Spinal cord (tissue), 10 donors: ENCODE data around the gene VPS13C. TPM values are rescaled to one million over a fixed set of nuclear protein-coding genes. Genes with fewer than 3 reads are reported as not detected.

Source experiments
- DNase-seq, 6 donors: peaks; one replicate each; pipeline versions ENCODE4 v3.0.0 to v3.0.0-alpha.2; 2013 to 2015; ENCODE audit warnings: low spot score in 6 of 6, low read depth in 4 of 6
- H3K27ac ChIP-seq: one replicate; pipeline ENCODE4 v1.5.1; 2013; ENCODE audit warnings: low read depth, low read length, control low read depth
- H3K27me3 ChIP-seq: one replicate; pipeline ENCODE4 v1.6.1; 2013; ENCODE audit warnings: low read length; ENCODE audit not compliant: control insufficient read depth, insufficient read depth
- H3K36me3 ChIP-seq: one replicate; pipeline ENCODE4 v1.6.1; 2013; ENCODE audit warnings: low read length; ENCODE audit not compliant: control insufficient read depth, insufficient read depth
- H3K4me1 ChIP-seq: one replicate; pipeline ENCODE4 v1.6.1; 2013; ENCODE audit warnings: low read length; ENCODE audit not compliant: control insufficient read depth, insufficient read depth
- H3K4me3 ChIP-seq: one replicate; pipeline ENCODE4 v1.5.1; 2013; ENCODE audit warnings: low read depth, low read length, control low read depth
- H3K9me3 ChIP-seq: one replicate; pipeline ENCODE4 v1.6.1; 2013; ENCODE audit warnings: low read length; ENCODE audit not compliant: control insufficient read depth, insufficient read depth
- WGBS: methylation state at CpG from one replicate; pipeline ENCODE4 v1.1.5; 2013; ENCODE audit warnings: missing lambda C conversion rate; ENCODE audit not compliant: insufficient coverage; 5-methylcytosine and 5-hydroxymethylcytosine counted together
- polyA plus RNA-seq, 2 donors: library from polyadenylated mRNA; unstranded; fragments of 120-200 nt; gene quantifications; one replicate each; pipeline ENCODE4 v1.2.1, GENCODE V29; 2013; ENCODE audit not compliant: insufficient read length in 2 of 2
- total RNA-seq, 2 donors: library from RNA; depleted of rRNA in 1 of 2; stranded (reverse); fragments of 120-200 nt in 1 of 2; fragments of >200 nt in 1 of 2; gene quantifications; one replicate each; pipeline versions ENCODE4 v1.2.3 to v1.2.4, GENCODE V29; 2013 to 2014
- donor health status: healthy.

Gene VPS13C
- total and polyA plus RNA-seq, 4 donors: 55.2 to 149 (median 66.0) TPM

- Histone ChIP-seq H3K9me3 (no peaks in the 10 kb centered on the region), H3K27ac (no peak overlapping the region), H3K36me3 (no peaks in the 10 kb centered on the region), H3K4me1 (no peaks in the 10 kb centered on the region), H3K4me3 (no peak overlapping the region), H3K27me3 (no peaks in the 10 kb centered on the region)
- DNase-seq: no peak
- WGBS: 86% methylated on average over 5 of the region's 8 CpGs
Measured at GRCh38 chr15:61857169-61857829, 202.9 kb downstream of the VPS13C start.

GRCh38 chr15:61856295-61856694, 204.0 kb downstream of the VPS13C start:
- DNase-seq: no peak
- Histone ChIP-seq H3K27ac (no peak overlapping the region), H3K4me1 (no peaks in the 10 kb centered on the region), H3K9me3 (no peaks in the 10 kb centered on the region), H3K4me3 (no peak overlapping the region), H3K27me3 (no peaks in the 10 kb centered on the region), H3K36me3 (no peaks in the 10 kb centered on the region)
- WGBS: no CpG with 5 or more reads among the region's 1 CpG

- no peak overlapping the region for H3K4me3 ChIP-seq
- no peaks in the 10 kb centered on the region for H3K36me3 ChIP-seq
- WGBS: no CpG with 5 or more reads among the region's 1 CpG
- no peaks in the 10 kb centered on the region for H3K9me3 ChIP-seq
- no peaks in the 10 kb centered on the region for H3K4me1 ChIP-seq
- no peaks in the 10 kb centered on the region for H3K27me3 ChIP-seq
- no peak overlapping the region for H3K27ac ChIP-seq
- DNase-seq: no peak
Measured at GRCh38 chr15:61853195-61853594, 207.1 kb downstream of the VPS13C start.

GRCh38 chr15:61851955-61852354, 208.3 kb downstream of the VPS13C start:
- WGBS: 83% methylated on average over 4 of the region's 4 CpGs
- H3K36me3 ChIP-seq: no peaks in the 10 kb centered on the region
- DNase-seq: no peak

GRCh38 chr15:61849447-61849846, 210.8 kb downstream of the VPS13C start:
- no peak for DNase-seq
- H3K27ac ChIP-seq: no peak overlapping the region
- no peak overlapping the region for H3K4me3 ChIP-seq
- H3K27me3 ChIP-seq: no peaks in the 10 kb centered on the region
- WGBS: no CpG with 5 or more reads among the region's 1 CpG
- H3K36me3 ChIP-seq: no peaks in the 10 kb centered on the region
- no peaks in the 10 kb centered on the region for H3K9me3 ChIP-seq
- no peaks in the 10 kb centered on the region for H3K4me1 ChIP-seq

More at GRCh38 chr15:61851955-61852354, 208.3 kb downstream of the VPS13C start:
- no peak overlapping the region for H3K27ac ChIP-seq
- no peak overlapping the region for H3K4me3 ChIP-seq
- no peaks in the 10 kb centered on the region for H3K9me3 ChIP-seq
- H3K27me3 ChIP-seq: no peaks in the 10 kb centered on the region
- H3K4me1 ChIP-seq: no peaks in the 10 kb centered on the region

- no peaks in the 10 kb centered on the region for H3K27me3 ChIP-seq
- H3K9me3 ChIP-seq: no peaks in the 10 kb centered on the region
- H3K36me3 ChIP-seq: no peaks in the 10 kb centered on the region
- H3K4me1 ChIP-seq: no peaks in the 10 kb centered on the region
- no peak for DNase-seq
- H3K4me3 ChIP-seq: no peak overlapping the region
- no peak overlapping the region for H3K27ac ChIP-seq
- 66% methylated on average over 6 of the region's 9 CpGs for WGBS
Measured at GRCh38 chr15:61841466-61841865, 218.8 kb downstream of the VPS13C start.

- DNase-seq: no peak
- 76% methylated on average over 12 of the region's 12 CpGs for WGBS
- H3K36me3 ChIP-seq: no peaks in the 10 kb centered on the region
Measured at GRCh38 chr15:61840090-61840489, 220.2 kb downstream of the VPS13C start.

GRCh38 chr15:61839546-61839945, 220.7 kb downstream of the VPS13C start:
- H3K9me3 ChIP-seq: no peaks in the 10 kb centered on the region
- no peak overlapping the region for H3K27ac ChIP-seq
- 91% methylated on average over 3 of the region's 8 CpGs for WGBS
- no peaks in the 10 kb centered on the region for H3K36me3 ChIP-seq
- H3K4me3 ChIP-seq: no peak overlapping the region
- no peaks in the 10 kb centered on the region for H3K27me3 ChIP-seq
- DNase-seq: no peak
- H3K4me1 ChIP-seq: peaks cover 10% of the 10 kb centered on the region

More at GRCh38 chr15:61840090-61840489, 220.2 kb downstream of the VPS13C start:
- H3K4me3 ChIP-seq: no peak overlapping the region
- H3K27me3 ChIP-seq: no peaks in the 10 kb centered on the region
- no peak overlapping the region for H3K27ac ChIP-seq
- no peaks in the 10 kb centered on the region for H3K9me3 ChIP-seq
- H3K4me1 ChIP-seq: peaks cover 4% of the 10 kb centered on the region

GRCh38 chr15:61835496-61836106, 224.6 kb downstream of the VPS13C start:
- H3K9me3 ChIP-seq: no peaks in the 10 kb centered on the region
- peaks cover 2% of the 10 kb centered on the region for H3K27me3 ChIP-seq
- WGBS: 2% methylated on average over 7 of the region's 9 CpGs
- H3K27ac ChIP-seq: no peak overlapping the region
- peak; percentile 53 to 91 (median 64) for DNase-seq
- no peak overlapping the region for H3K4me3 ChIP-seq
- peaks cover 18% of the 10 kb centered on the region for H3K4me1 ChIP-seq
- no peaks in the 10 kb centered on the region for H3K36me3 ChIP-seq

GRCh38 chr15:61835029-61835428, 225.2 kb downstream of the VPS13C start:
- H3K9me3 ChIP-seq: no peaks in the 10 kb centered on the region
- H3K27me3 ChIP-seq: peaks cover 2% of the 10 kb centered on the region
- no peak for DNase-seq
- no peak overlapping the region for H3K4me3 ChIP-seq
- WGBS: 85% methylated on average over 6 of the region's 9 CpGs
- H3K36me3 ChIP-seq: no peaks in the 10 kb centered on the region
- no peak overlapping the region for H3K27ac ChIP-seq
- peaks cover 18% of the 10 kb centered on the region for H3K4me1 ChIP-seq
